OCI-LY7 (cell line): ENCODE results near the gene FAM3C.
"Not testable (repeated sequence)": the region's sequence is repeated elsewhere in the genome, so short reads cannot be mapped to it uniquely, and the experiment has no call there.

ENCODE experiments used
- CTCF ChIP-seq: fragments of 200-600 bp; sonication (generic); conservative IDR thresholded peaks from 2 replicates; pipeline ENCODE4 v1.5.1; 2014; ENCODE audit warnings: mild to moderate bottlenecking, antibody characterized with exemption, low read length, moderate library complexity, mixed read lengths
- EZH2phosphoT487 ChIP-seq: fragments of 200-600 bp; sonication (generic); IDR thresholded peaks from 2 replicates; pipeline ENCODE4 v1.6.1; 2018; ENCODE audit warnings: low read depth, borderline replicate concordance, mild to moderate bottlenecking, mixed run types, antibody characterized with exemption, low read length, moderate library complexity, mixed read lengths

DNA sequence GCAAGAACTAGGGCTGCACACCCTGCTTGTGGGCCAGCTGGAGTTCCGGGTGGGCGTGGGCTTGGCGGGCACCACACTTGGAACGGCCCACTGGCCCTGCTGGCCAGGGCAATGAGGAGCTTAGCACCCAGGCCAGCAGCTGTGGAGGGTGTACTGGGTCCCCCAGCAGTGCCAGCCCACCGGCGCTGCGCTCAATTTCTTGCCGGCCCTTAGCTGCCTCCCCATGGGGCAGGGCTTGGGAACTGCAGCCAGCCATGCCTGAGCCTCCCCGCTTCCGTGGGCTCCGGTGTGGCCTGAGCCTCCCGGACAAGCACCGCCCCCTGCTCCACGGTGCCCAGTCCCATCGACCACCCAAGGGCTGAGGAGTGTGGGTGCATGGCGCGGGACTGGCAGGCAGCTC is 25.6 kb upstream of the FAM3C start:
- TF ChIP-seq CTCF, EZH2phosphoT487: not testable (repeated sequence)
